BE2C (cell line): ENCODE data around the gene P2RX2.

Source experiments
- DNase-seq: peaks from one replicate; pipeline ENCODE4 v3.0.0-alpha.2; 2020
- H3K27me3 ChIP-seq: fragments of 250-450 bp; sonication (Bioruptor Pico); 2 replicates; pipeline ENCODE4 v1.5.1; 2020; ENCODE audit warnings: mild to moderate bottlenecking
- H3K36me3 ChIP-seq: fragments of 250-450 bp; sonication (Bioruptor Pico); 2 replicates; pipeline ENCODE4 v1.5.1; 2020; ENCODE audit warnings: mild to moderate bottlenecking
- H3K4me1 ChIP-seq: fragments of 250-450 bp; sonication (Bioruptor Pico); 2 replicates; pipeline ENCODE4 v1.5.1; 2020
- H3K4me3 ChIP-seq: 2 replicates; pipeline ENCODE4 v1.5.1; 2011; ENCODE audit warnings: low read depth, low read length
- H3K9me3 ChIP-seq: fragments of 250-450 bp; sonication (Bioruptor Pico); 2 replicates; pipeline ENCODE4 v1.5.1; 2020
- CTCF ChIP-seq: IDR thresholded peaks from 2 replicates; pipeline ENCODE4 v1.5.1; 2012; ENCODE audit warnings: mild to moderate bottlenecking, low read depth, low read length

The P2RX2 gene

DNA sequence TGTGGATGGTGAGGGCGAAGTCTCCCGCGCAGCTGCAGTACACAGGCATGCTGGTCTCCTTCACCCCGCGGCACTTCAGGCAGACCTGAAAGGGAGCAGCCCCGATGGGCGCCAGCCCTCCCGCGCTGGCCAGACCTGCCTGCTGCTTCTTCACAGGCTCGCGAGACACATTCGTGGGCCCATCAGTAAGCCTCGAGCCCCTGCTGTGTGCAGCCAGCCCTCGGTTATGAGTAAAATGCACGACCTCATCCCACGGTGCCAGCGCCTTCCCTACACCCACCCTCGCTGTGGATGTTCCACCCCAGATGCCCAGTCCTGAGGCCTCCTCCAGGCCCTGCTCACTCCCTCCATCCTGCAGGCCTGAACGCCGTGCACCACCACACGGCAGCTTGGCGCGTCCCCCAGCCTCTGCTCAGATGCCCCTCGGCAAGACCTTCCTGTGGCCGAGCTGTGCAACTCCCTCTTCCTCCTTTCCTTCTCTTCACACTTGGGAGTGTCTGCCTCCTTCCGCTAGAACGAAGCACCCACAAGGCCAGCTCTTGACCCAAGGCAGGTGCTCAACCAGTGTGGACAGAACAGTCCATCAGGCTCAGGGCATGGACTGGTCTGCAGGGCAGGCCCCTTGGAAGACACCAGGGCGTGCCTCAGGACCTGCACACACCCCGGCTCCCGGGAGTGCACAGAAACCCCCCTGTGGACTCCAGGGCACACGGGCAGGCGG, 6.5 kb downstream of the P2RX2 start:
- Histone ChIP-seq H3K27me3 (peaks cover 11% of the 10 kb centered on the region), H3K9me3 (no peaks in the 10 kb centered on the region), H3K36me3 (peaks cover 51% of the 10 kb centered on the region), H3K4me3 (no peak overlapping the region), H3K4me1 (peaks cover 19% of the 10 kb centered on the region)
- no peak for TF ChIP-seq CTCF
- DNase-seq = no peak

DNA sequence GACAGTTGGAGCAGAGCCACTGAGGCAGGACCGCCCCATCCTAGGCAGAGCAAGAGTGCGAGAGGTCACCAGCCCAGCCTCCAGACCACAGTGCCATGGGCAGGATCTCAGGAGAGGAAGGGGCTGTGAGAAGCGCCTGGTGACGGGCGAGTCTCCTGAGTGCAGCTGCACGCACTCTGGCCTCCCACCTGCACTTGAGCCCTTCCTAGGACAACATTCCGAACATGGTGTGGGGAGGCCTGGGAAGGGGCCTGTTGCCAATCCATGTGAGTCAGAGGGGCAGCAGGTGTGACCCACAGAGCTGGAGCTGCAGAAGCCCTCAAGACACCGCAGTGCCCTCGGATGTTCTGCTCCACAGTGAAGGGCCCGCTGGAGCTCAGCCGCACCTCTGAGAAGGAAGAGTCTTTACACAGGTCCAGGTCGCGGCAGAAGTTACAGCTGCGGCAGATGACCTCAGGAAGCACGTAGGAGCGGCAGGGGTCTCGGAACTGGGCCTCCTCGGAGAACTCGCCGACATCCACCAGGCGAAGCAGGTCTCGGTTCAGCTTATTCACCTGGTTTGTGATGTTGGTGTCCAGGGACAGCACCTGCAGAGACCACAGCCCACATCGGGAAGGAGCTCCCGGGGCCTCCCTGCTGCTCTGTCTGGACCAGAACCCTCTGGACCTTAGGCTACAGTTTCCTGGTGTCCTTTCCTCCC, 7.3 kb downstream of the P2RX2 start:
- no peak for TF ChIP-seq CTCF
- H3K4me1 ChIP-seq = peaks cover 19% of the 10 kb centered on the region
- H3K36me3 ChIP-seq = peaks cover 58% of the 10 kb centered on the region
- H3K27me3 ChIP-seq = peaks cover 4% of the 10 kb centered on the region; the same call in 1 of the 2 replicates
- H3K4me3 ChIP-seq = no peak overlapping the region
- no peaks in the 10 kb centered on the region for H3K9me3 ChIP-seq
- DNase-seq = no peak

DNA sequence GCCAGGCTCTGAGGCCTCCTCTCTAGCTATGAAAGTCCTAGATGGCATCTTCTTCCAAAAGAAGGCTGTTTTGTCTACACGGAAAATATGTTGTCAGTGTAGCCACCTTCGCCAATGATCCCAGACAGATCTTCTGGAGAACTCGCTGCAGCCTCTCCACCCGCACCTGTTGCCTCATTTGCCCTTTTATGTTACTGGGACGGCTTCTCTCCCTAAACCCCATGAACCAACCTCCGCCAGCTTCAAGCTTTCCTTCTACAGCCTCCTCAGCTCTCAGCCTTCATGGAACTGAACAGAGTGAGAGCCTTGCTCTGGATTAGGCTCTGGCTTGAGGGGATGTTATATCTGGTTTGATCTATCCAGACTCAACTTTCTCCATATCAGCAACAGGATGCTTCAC, 10.8 kb downstream of the P2RX2 start:
- Histone ChIP-seq H3K4me3 (no peak overlapping the region), H3K36me3 (peaks cover 67% of the 10 kb centered on the region), H3K9me3 (no peaks in the 10 kb centered on the region), H3K4me1 (no peaks in the 10 kb centered on the region), H3K27me3 (no peaks in the 10 kb centered on the region)
- no peak for DNase-seq
- TF ChIP-seq CTCF = no peak

- H3K27me3 ChIP-seq = no peaks in the 10 kb centered on the region
- no peaks in the 10 kb centered on the region for H3K9me3 ChIP-seq
- peaks cover 67% of the 10 kb centered on the region for H3K36me3 ChIP-seq
- DNase-seq = no peak
- TF ChIP-seq CTCF = no peak
- H3K4me3 ChIP-seq = no peak overlapping the region
- H3K4me1 ChIP-seq = no peaks in the 10 kb centered on the region
Observed at GRCh38 chr12:132630672-132631071, 12.1 kb downstream of the P2RX2 start.

GRCh38 chr12:132631666-132632065, 13.1 kb downstream of the P2RX2 start:
- DNase-seq = no peak
- Histone ChIP-seq H3K4me3 (no peak overlapping the region), H3K27me3 (no peaks in the 10 kb centered on the region), H3K9me3 (no peaks in the 10 kb centered on the region), H3K36me3 (peaks cover 67% of the 10 kb centered on the region), H3K4me1 (no peaks in the 10 kb centered on the region)
- TF ChIP-seq CTCF = no peak
